ENCODE measurements around the gene TMEM114.

TMEM114 gene

DNA sequence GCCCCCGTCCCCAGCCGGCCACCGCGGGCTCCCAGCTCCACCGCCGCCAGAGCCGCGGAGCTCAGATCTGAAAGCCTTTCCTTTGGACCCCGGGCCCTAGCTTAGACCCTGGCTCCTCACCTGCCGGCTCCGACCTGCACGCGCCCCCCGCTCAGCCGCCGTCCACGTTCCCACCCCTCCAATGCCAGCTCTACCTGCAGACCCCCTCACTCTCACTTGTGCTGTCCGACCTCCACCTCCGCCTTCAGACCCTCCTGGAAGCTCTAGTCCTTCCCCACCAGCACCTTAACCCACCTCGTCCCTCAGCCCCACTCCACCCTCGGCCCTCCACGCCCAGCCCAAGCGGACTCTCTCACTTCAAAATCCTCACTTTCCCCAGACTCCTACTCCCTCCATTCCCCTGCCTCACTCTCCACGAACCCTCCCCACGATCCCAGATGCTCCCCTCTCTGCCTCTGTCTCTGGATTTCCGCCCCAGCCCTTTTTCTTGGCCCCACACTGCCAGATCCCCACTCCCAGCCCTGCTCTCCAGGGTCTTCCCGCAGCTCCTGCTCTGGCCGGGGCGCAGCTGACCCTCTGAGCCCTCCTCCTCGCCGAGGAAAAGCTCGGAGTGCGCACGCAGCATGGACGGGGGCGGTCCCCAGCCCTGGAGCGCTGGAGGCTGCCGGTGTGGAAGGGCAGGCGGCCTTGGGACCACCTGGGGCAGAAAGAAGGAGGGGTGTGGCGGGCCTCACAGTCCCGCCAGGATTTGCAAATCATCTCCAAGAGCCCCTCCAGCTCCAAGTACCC is at the start of gene TMEM114:
Gene TMEM114, minus strand, starts transcription at position 612 of the 789 bp plus-strand sequence. CDS start 673 bp downstream, outside the sequence.
- no peak for DNase-seq (ENCODE audit: extremely low read depth, low read depth)
- TF ChIP-seq, protein P1, sequence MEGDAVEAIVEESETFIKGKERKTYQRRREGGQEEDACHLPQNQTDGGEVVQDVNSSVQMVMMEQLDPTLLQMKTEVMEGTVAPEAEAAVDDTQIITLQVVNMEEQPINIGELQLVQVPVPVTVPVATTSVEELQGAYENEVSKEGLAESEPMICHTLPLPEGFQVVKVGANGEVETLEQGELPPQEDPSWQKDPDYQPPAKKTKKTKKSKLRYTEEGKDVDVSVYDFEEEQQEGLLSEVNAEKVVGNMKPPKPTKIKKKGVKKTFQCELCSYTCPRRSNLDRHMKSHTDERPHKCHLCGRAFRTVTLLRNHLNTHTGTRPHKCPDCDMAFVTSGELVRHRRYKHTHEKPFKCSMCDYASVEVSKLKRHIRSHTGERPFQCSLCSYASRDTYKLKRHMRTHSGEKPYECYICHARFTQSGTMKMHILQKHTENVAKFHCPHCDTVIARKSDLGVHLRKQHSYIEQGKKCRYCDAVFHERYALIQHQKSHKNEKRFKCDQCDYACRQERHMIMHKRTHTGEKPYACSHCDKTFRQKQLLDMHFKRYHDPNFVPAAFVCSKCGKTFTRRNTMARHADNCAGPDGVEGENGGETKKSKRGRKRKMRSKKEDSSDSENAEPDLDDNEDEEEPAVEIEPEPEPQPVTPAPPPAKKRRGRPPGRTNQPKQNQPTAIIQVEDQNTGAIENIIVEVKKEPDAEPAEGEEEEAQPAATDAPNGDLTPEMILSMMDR (IDR thresholded peaks at IDR 0.05; ENCODE audit: low read depth, low read length): no peak

GRCh38 chr16:8639694-8640093 is 49.4 kb upstream of the TMEM114 start:
- DNase-seq (ENCODE audit: extremely low read depth, low read depth): no peak
- TF ChIP-seq, protein P1 (IDR thresholded peaks at IDR 0.05; ENCODE audit: low read depth, low read length): no peak

GRCh38 chr16:8634991-8635736 is 44.9 kb upstream of the TMEM114 start:
- DNase-seq (ENCODE audit: extremely low read depth, low read depth): no peak
- TF ChIP-seq, protein P1 (IDR thresholded peaks at IDR 0.05; ENCODE audit: low read depth, low read length): peak; percentile 53

GRCh38 chr16:8632675-8633182 is 42.4 kb upstream of the TMEM114 start:
- TF ChIP-seq, protein P1 (IDR thresholded peaks at IDR 0.05; ENCODE audit: low read depth, low read length): no peak
- no peak for DNase-seq (ENCODE audit: extremely low read depth, low read depth)

DNA sequence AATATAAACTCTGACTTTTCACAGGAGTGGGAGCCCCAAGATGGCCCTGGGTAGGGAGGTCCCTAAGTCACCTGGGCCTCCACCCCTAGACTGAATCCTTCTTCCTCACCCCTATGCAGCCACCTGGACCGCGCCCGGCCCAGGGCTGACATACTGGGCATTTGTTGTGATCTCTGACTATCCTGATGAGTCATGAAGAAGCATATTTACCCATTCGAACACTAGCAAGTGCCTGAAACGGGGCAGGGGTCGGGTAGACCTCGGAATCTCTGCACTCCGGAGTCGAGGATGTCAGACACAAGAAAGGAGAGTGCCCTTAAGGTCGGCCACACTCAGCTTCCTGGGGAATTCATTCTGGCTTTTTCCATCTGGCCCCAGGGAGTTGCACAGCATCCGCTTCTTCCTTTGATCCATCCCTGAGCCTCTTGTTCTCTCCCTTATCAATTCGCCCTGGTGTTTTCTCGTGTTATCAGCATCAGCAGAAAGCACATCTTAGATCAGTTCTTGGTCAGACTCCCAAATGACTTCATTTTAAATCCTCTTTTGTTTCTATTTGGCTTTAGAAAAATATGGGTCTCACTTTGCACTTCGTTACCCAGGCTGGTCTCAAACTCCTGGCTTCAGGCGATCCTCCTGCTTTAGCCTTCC is 41.6 kb upstream of the TMEM114 start:
- DNase-seq (ENCODE audit: extremely low read depth, low read depth): no peak
- TF ChIP-seq, protein P1 (IDR thresholded peaks at IDR 0.05; ENCODE audit: low read depth, low read length): no peak

DNA sequence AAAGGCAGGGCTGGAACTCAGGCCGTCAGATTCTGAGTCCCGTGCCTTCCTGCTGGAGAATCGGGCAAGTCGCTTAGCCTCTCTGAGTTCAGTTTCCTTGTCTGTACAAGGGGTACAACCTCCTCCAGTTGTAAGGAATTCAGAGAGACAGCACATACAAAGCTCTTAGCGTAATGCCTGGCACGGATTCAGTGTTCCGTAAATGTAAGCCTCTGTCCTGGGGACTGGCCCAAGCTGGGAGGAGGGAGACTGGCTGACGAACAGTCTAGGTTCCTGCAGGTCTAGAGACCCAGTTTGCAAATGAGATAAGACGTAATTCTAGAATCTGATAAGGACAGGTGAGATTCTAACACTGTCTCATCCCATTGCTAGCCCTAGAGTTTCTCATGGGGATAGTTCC is 41.1 kb upstream of the TMEM114 start:
- DNase-seq (ENCODE audit: extremely low read depth, low read depth): no peak
- TF ChIP-seq, protein P1 (IDR thresholded peaks at IDR 0.05; ENCODE audit: low read depth, low read length): no peak
